Caco-2 (cell line): ENCODE measurements around the gene TAF5L. TPM values are rescaled to one million over a fixed set of nuclear protein-coding genes. Genes with fewer than 3 reads are reported as not detected.

Source experiments
- BruUV-seq: library from RNA; stranded (reverse); fragments of 400-500 nt; replicated peaks from 2 replicates; lab custom pipeline; 2021; lab: Mats Ljungman, UMichigan
- CTCF ChIA-PET: fragments of 300-600 bp; sonication (Branson Sonifier 250); formaldehyde crosslinking; loops from one replicate; lab custom pipeline; 2022; ENCODE audit warnings: antibody characterized with exemption; lab: Charles Lee
- POLR2A ChIA-PET: fragments of 300-600 bp; sonication (Branson Sonifier 250); formaldehyde crosslinking; loops from one replicate; lab custom pipeline; 2022; ENCODE audit warnings: antibody characterized with exemption; lab: Charles Lee
- DNase-seq, 2 experiments: peaks; one replicate each; pipeline versions ENCODE4 v3.0.0 to v3.0.0-alpha.2; 2020 to 2022
- H3K27me3 ChIP-seq: replicated peaks from 2 replicates; pipeline ENCODE4 v1.6.0; 2011; ENCODE audit warnings: low read length; ENCODE audit not compliant: control insufficient read depth, insufficient read depth
- H3K36me3 ChIP-seq: 2 replicates; pipeline ENCODE4 v1.5.1; 2011; ENCODE audit warnings: low read length; ENCODE audit not compliant: control insufficient read depth, insufficient read depth
- H3K4me1 ChIP-seq: fragments of 250-450 bp; sonication (Bioruptor Pico); 2 replicates; pipeline ENCODE4 v1.5.1; 2020; ENCODE audit warnings: mild to moderate bottlenecking
- H3K4me3 ChIP-seq: 2 replicates; pipeline ENCODE4 v1.5.1; 2011; ENCODE audit warnings: low read depth, mild to moderate bottlenecking, control low read depth, low read length
- H3K9me3 ChIP-seq: fragments of 250-450 bp; sonication (Bioruptor Pico); 2 replicates; pipeline ENCODE4 v1.5.1; 2020; ENCODE audit warnings: mild to moderate bottlenecking, moderate library complexity
- H3K27ac Mint-ChIP-seq: one replicate; pipeline ENCODE4 v1.8.0; 2022; ENCODE audit warnings: mixed read lengths; ENCODE audit not compliant: unreplicated experiment
- H3K27me3 Mint-ChIP-seq: one replicate; pipeline ENCODE4 v1.8.0; 2022; ENCODE audit warnings: mixed read lengths; ENCODE audit not compliant: insufficient read depth, unreplicated experiment
- H3K36me3 Mint-ChIP-seq: one replicate; pipeline ENCODE4 v1.8.0; 2022; ENCODE audit warnings: mild to moderate bottlenecking, mixed read lengths; ENCODE audit not compliant: insufficient read depth, unreplicated experiment
- H3K4me1 Mint-ChIP-seq: one replicate; pipeline ENCODE4 v1.8.0; 2022; ENCODE audit warnings: low read depth, mixed read lengths; ENCODE audit not compliant: unreplicated experiment
- H3K4me3 Mint-ChIP-seq: one replicate; pipeline ENCODE4 v1.8.0; 2022; ENCODE audit warnings: mild to moderate bottlenecking, moderate library complexity, mixed read lengths; ENCODE audit not compliant: unreplicated experiment
- H3K9me3 Mint-ChIP-seq: one replicate; pipeline ENCODE4 v1.8.0; 2022; ENCODE audit warnings: mixed read lengths; ENCODE audit not compliant: unreplicated experiment
- intact Hi-C: fragments of 100-400 bp; cut with micrococcal nuclease; formaldehyde crosslinking; loops from one replicate; pipeline ENCODE4 v1.10.0; 2022; ENCODE audit not compliant: unreplicated experiment
- total RNA-seq: library from RNA; stranded (reverse); gene quantifications from 2 replicates; pipeline ENCODE4 v1.2.3, GENCODE V29; 2022
- TF ChIP-seq, protein P1 (sequence below), 2 experiments: fragments of 200-600 bp in 1 of 2; IDR thresholded peaks; 1 replicate in 1 of 2; 2 replicates in 1 of 2; pipeline versions ENCODE4 v1.5.1 to v1.8.0; 2011 to 2022; ENCODE audit warnings: antibody characterized with exemption in 1 of 2, control low read depth in 1 of 2, inconsistent platforms in 1 of 2, low read depth in 1 of 2, low read length in 1 of 2, mild to moderate bottlenecking in 1 of 2, moderate library complexity in 1 of 2; ENCODE audit not compliant: insufficient read depth in 1 of 2, severe bottlenecking in 1 of 2, unreplicated experiment in 1 of 2

The TAF5L gene
- total RNA-seq, 1 experiment from 2014 or later: 23.8 TPM

DNA sequence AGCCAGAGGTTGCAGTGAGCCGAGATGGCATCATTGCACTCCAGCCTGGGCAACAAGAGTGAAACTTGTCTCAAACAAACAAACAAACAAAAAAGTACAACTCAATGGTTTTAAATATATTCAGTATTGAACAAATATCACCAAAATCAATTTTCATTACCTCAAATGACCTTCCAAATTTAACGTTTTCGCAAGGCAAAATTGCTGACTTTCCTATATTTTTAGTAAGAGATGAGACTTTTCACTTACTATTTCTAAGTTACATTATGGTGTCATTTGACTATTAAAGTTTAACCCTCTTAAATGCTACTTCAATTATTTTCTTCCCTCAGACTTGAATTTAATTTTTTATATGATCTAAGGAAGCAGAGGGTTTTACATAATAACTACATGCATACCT lies 44.4 kb downstream of the TAF5L start:
- peaks cover 7% of the 10 kb centered on the region; the same call in 1 of the 2 replicates for H3K4me1 ChIP-seq
- no peak overlapping the region for H3K27ac Mint-ChIP-seq
- DNase-seq: no peak
- POLR2A ChIA-PET: no interaction called here
- H3K27me3 Mint-ChIP-seq: no peaks in the 10 kb centered on the region
- H3K9me3 ChIP-seq: no peaks in the 10 kb centered on the region
- TF ChIP-seq, protein P1, sequence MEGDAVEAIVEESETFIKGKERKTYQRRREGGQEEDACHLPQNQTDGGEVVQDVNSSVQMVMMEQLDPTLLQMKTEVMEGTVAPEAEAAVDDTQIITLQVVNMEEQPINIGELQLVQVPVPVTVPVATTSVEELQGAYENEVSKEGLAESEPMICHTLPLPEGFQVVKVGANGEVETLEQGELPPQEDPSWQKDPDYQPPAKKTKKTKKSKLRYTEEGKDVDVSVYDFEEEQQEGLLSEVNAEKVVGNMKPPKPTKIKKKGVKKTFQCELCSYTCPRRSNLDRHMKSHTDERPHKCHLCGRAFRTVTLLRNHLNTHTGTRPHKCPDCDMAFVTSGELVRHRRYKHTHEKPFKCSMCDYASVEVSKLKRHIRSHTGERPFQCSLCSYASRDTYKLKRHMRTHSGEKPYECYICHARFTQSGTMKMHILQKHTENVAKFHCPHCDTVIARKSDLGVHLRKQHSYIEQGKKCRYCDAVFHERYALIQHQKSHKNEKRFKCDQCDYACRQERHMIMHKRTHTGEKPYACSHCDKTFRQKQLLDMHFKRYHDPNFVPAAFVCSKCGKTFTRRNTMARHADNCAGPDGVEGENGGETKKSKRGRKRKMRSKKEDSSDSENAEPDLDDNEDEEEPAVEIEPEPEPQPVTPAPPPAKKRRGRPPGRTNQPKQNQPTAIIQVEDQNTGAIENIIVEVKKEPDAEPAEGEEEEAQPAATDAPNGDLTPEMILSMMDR (IDR thresholded peaks at IDR 0.05; ENCODE audit: insufficient read depth in 1 of 2, low read depth in 1 of 2, low read length in 1 of 2, severe bottlenecking in 1 of 2, unreplicated experiment in 1 of 2): no peak
- intact Hi-C loops: no loop called here
- no peaks in the 10 kb centered on the region for H3K36me3 Mint-ChIP-seq
- H3K4me3 ChIP-seq: no peak overlapping the region
- H3K27me3 ChIP-seq: no peaks in the 10 kb centered on the region
- no peaks in the 10 kb centered on the region for H3K9me3 Mint-ChIP-seq
- H3K4me1 Mint-ChIP-seq: no peaks in the 10 kb centered on the region
- BruUV-seq: no TSS peak
- no peaks in the 10 kb centered on the region for H3K36me3 ChIP-seq
- CTCF ChIA-PET: interaction anchor here (1.0 kb wide), 1 partner anchor 23 kb away, joined by 3 read pairs; the partner anchor contains the start of gene ABCB10
- no peak overlapping the region for H3K4me3 Mint-ChIP-seq

DNA sequence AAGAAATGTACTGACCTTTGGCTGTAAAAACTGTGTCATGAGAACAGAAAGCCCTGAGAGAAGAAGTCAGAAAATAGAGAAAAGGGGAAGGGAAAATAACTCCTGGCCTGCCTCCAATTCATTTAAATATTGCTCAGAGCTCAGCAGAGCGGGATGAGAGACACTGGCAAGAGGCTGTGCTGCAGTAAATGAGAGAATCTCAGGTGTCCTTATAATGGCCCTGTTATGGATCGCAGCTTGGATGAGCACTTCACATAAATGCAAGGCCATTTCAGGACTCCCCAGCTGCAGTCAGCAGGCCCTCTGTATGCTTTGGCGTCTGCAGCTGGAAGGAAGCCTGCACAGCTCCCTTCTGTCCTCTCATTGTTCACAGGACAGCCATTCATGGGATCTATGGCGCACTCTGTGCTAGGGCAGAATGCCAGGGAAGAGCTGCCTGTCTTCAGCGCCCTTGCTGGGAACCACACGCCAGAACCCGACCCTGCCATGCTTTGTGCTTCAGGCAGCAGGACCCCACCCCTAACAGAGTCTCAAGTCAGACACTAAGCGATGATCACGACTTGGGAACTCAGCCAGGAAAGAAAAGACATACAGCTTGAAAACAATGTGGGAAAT lies 46.8 kb downstream of the TAF5L start:
- no peak overlapping the region for H3K4me3 ChIP-seq
- BruUV-seq: no TSS peak
- H3K36me3 ChIP-seq: no peaks in the 10 kb centered on the region
- ChIA-PET POLR2A (no interaction called here), CTCF (no interaction called here)
- Mint-ChIP-seq H3K9me3 (no peaks in the 10 kb centered on the region), H3K36me3 (no peaks in the 10 kb centered on the region), H3K4me3 (no peak overlapping the region), H3K27me3 (no peaks in the 10 kb centered on the region), H3K27ac (no peak overlapping the region), H3K4me1 (no peaks in the 10 kb centered on the region)
- TF ChIP-seq, protein P1 (IDR thresholded peaks at IDR 0.05; ENCODE audit: insufficient read depth in 1 of 2, low read depth in 1 of 2, low read length in 1 of 2, severe bottlenecking in 1 of 2, unreplicated experiment in 1 of 2): no peak
- intact Hi-C loops: no loop called here
- peaks cover 7% of the 10 kb centered on the region; the same call in 1 of the 2 replicates for H3K4me1 ChIP-seq
- no peaks in the 10 kb centered on the region for H3K27me3 ChIP-seq
- H3K9me3 ChIP-seq: no peaks in the 10 kb centered on the region
- no peak for DNase-seq

DNA sequence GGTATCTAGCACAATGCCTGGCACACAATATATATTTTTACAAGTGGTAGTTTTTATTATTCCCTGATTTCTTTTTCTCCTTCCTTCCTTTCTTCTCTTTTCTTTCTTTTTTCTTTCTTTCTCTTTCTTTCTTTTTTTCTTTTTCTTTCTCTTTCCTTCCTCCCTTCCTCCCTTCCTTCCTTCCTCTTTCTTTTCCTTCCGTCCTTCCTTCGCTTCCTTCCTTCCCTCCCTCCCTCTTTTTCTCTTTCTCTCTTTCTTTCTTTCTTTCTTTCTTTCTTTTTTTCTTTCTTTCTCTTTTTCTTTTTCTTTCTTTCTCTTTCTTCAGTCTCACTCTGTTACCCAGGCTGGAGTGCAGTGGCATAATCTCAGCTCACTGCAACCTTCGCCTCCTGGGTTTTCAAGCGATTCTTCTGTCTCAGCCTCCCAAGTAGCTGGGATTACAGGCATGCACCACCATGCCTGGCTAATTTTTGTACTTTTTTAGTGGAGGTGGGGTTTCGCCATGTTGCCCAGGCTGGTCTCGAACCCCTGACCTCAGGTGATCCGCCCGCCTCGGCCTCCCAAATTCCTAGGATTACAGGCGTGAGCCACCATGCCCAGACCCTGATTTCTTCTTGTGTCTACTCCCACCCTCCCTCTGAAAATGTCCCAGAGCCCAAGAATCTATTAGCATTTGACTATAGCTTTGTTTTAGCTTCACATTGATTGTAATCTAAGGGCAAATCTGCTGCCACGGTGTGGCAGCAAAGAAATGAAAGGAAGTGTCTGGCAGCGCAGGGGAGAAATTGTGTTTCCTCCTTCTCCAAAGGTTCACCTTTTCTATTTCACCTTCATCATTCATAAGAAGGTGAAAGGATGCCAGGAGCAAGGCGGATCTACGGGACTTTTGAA lies 47.5 kb downstream of the TAF5L start:
- Histone ChIP-seq H3K36me3 (no peaks in the 10 kb centered on the region), H3K27me3 (no peaks in the 10 kb centered on the region), H3K4me3 (no peak overlapping the region), H3K4me1 (peaks cover 7% of the 10 kb centered on the region; the same call in 1 of the 2 replicates), H3K9me3 (no peaks in the 10 kb centered on the region)
- no peak for DNase-seq
- Mint-ChIP-seq H3K4me1 (no peaks in the 10 kb centered on the region), H3K9me3 (no peaks in the 10 kb centered on the region), H3K27me3 (no peaks in the 10 kb centered on the region), H3K4me3 (no peak overlapping the region), H3K27ac (no peak overlapping the region), H3K36me3 (no peaks in the 10 kb centered on the region)
- intact Hi-C loops: no loop called here
- TF ChIP-seq, protein P1 (IDR thresholded peaks at IDR 0.05; ENCODE audit: insufficient read depth in 1 of 2, low read depth in 1 of 2, low read length in 1 of 2, severe bottlenecking in 1 of 2, unreplicated experiment in 1 of 2): no peak
- POLR2A ChIA-PET: no interaction called here
- BruUV-seq: no TSS peak
- CTCF ChIA-PET: no interaction called here
